HG03571 (cell line): ENCODE data around the gene SNAPC2.
"Not testable (repeated sequence)": the region's sequence is repeated elsewhere in the genome, so short reads cannot be mapped to it uniquely, and the experiment has no call there.

Experiments used
- ATAC-seq: cut with Tn5 transposase; IDR thresholded peaks from one replicate; pipeline ENCODE4 v1.9.1; 2021; ENCODE audit not compliant: unreplicated experiment

The SNAPC2 gene

DNA sequence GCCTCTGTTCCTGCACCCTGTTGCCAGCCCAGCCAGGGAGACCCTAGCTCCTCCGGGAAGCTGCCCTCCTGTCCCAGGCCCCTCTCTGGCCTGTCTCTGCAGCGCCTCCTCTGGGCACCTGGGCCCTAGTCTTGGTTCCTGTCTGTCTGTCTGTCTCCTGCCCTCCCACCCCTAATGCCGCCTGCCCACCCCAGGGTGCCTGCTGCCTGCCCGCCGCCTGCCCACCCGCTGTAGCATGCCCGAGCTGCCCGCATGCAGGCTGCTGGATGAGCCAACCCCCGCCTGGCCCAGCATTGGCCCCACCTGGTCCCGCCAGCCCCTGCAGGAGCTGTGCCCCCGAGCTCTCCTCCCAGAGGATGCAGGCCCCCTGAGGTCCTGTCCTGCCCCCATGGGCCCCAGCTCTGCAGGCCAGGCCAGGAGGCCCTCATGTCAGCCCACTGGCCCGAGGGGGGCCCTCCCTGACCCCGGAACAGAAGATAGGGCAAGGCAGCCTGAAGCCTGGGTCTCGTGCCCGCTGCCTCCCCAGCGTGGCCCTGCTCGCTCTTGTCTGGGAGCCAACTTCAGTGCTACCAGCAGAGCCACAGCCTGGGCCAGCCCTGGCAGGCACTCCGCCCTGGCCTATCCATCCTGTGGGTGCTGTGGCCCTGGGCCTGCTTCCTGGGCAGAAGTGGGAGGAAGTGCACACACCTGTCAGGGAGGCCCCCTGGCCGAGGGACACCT, 11.2 kb upstream of the SNAPC2 start:
- no peak for ATAC-seq

DNA sequence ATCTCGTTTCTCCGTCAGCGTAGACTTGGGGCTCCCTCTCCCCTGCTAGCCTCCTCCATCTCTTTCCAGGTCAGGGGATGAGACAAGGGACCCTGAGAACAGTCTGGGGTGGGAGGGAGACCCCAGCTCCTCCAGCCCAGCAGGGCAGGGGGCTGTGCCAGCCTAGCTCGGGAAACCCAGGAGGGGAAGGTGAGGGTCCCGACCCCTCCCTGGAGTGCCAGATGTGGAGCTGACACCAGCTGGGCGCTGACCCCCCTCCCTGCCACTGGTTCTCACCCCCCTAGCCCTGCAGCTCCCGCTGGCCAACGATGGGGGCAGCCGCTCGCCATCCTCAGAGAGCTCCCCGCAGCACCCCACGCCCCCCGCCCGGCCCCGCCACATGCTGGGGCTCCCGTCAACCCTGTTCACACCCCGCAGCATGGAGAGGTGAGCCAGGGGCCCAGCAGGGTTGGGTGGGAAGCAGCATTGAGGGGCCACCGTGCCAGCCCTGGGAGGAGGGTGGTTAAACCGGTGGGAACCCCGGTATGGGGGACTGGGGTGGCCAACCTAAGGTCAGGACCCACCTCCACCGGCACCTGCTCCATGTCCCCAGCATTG, 10.6 kb upstream of the SNAPC2 start:
- ATAC-seq = no peak

DNA sequence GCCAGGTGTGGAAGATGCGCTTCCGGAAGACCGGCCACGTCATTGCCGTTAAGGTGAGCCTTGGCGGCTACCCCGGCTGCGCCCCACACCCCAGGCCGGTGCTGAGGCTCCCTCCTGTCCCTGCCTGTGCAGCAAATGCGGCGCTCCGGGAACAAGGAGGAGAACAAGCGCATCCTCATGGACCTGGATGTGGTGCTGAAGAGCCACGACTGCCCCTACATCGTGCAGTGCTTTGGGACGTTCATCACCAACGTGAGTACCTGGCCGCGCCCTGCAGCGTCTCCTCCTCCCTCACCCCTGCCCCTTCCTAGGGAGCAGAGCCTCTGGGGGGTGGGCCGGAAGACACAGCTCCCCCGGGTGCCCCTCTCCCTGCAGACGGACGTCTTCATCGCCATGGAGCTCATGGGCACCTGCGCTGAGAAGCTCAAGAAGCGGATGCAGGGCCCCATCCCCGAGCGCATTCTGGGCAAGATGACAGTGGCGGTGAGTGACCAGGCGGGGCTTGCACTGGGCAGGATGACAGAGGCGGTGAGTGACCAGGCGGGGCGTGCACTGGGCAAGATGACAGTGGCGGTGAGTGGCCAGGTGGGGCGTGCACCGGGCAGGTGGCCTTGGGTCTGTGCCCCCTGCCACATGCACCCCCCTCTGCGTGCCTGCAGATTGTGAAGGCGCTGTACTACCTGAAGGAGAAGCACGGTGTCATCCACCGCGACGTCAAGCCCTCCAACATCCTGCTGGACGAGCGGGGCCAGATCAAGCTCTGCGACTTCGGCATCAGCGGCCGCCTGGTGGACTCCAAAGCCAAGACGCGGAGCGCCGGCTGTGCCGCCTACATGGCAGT, 9.6 kb upstream of the SNAPC2 start:
- ATAC-seq = no peak

DNA sequence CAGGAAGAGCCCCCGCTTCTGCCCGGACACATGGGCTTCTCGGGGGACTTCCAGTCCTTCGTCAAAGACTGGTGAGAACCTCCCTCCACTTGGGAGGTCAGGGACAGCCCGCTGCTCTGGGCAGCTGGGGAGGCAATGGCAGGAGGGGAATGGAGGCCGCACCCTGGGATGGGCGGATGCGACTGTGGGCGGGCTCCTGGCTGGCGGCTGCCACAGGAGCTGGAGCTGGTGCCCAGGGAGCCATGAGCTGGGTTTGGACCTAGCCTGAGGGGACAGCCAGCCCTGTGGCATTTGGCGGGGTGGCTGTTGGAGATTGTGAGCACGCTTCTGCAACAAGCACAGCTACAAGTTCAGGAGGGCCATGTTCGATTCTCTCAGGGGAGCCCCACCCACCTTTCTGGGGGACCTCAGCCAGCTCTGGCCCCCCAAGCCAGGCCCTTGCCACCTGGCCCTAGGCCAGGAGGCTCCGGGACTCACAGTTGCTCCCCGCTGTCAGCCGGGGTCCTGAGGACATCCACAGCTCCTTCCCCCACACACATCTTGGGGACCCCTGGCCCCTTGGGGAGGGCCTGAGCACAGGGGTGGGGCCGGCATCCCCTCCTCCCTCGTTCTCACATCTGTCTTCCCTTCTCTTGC, 8.5 kb upstream of the SNAPC2 start:
- ATAC-seq = no peak

DNA sequence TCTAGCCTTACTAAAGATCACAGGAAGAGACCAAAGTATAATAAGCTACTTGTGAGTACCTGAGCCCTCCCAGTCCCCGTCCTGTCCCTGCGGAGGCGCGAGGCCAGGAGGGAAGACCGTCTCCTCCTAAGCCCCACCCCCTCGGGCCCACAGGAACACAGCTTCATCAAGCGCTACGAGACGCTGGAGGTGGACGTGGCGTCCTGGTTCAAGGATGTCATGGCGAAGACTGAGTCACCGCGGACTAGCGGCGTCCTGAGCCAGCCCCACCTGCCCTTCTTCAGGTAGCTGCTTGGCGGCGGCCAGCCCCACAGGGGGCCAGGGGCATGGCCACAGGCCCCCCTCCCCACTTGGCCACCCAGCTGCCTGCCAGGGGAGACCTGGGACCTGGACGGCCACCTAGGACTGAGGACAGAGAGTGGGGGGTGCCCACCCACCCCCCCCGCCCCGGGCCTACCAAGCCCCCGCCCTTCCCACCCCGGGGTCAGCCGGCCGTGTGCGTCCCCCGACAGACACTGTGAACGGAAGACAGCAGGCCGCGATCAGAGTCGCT, 7.9 kb upstream of the SNAPC2 start:
- ATAC-seq = no peak

DNA sequence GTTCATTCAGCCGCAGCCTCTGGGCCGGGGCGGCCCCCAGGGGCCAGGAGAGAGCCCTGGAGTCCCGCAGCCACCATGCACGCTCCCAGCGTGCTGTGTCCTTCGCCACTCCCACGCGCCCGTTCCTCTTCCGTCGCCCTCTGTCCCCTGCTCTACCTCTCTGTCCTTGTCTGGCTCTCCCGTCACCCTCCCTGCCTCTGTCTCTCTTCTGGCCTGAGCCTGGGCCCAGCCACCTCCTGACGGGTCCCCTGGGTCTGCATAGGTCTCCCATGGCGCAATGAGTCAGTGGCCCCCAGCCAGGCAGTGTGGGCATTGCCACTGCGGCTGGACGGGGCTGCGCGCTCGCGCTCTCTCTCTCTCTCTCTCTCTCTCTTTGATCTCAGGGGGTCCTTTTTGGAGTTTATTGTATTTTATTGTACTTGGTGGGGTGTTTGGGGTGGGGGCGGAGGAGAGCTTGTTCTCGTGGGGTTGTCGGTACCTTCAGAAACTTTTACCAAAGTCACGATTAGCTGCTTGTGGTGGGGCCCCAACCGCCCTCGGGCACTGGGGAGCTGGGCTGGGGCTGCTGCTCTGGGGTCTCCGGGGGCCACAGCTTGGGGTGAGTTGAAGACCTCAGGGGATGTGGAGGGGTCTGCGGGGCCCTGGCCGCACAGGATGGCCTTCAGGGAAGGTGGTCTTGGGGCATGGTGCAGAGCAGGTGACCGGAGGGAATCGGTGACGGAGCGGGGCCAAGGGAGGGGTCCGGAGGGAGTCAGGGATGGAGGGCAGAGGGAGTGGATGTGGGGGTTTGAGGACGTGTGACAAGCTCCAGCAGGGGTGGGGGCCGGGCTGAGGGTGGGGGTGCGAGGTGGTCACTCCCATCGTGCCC, 7.2 kb upstream of the SNAPC2 start:
- ATAC-seq = no peak

DNA sequence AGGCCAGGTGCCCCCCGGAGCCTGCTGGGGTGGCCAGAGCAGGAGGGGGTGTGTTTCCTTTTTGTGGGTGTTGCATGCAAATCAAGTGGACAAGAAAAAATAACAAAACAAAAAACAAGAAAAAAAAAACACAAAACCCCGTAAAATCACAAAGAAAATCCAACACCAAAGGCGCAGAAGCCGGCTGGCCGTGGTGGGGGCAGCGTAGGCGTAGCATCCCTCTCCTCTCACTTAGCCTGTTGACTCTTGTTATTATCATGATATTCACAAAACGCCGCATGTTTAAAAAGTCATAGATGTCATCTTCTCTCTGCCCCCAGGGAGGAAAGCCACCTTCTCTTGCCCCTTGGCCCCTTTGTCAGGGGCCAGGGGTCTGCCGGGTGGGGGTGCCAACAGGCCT, 6.5 kb upstream of the SNAPC2 start:
- ATAC-seq = no peak

DNA sequence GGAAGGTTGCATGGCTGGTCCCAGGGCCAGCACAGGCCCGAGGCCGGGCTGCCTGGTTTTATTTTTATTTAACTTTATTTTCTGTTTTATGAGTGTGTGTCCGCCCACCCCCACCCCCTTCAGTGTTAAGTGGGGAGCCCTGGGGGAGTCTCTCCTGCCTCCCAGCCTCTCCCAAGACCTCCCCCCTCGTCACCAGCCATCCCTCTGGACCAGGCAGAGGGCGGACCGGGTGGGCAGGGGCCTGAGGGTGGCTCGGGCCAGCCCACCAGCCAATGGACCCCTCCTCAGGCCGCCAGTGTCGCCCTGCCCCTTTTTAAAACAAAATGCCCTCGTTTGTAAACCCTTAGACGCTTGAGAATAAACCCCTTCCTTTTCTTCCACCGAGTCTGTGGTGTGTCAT, 6.0 kb upstream of the SNAPC2 start:
- ATAC-seq = no peak

DNA sequence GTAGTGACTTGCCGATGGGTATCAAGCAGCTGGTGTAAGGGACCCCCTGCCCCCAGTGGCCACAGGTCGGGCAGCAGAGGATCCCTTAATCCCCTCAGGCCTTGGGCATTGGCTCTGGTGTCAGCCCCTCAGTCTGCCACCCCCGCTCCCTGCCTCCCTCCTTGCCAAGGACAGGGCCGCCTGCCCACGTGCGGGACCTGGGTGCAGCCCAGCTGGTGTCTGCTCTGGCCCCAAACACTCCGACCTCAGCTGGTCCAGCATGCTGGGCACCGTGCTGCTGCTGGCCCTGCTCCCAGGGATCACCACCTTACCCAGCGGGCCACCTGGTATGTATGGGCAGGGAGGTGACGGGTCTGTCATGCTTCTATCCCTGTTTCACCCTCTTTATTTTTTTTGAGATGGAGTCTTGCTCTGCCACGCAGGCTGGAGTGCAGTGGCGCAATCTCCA, 5.5 kb upstream of the SNAPC2 start, which contains the start of gene TGFBR3L:
Gene TGFBR3L, plus strand, starts transcription at position 233 of the 448 bp plus-strand sequence.
- ATAC-seq = no peak

DNA sequence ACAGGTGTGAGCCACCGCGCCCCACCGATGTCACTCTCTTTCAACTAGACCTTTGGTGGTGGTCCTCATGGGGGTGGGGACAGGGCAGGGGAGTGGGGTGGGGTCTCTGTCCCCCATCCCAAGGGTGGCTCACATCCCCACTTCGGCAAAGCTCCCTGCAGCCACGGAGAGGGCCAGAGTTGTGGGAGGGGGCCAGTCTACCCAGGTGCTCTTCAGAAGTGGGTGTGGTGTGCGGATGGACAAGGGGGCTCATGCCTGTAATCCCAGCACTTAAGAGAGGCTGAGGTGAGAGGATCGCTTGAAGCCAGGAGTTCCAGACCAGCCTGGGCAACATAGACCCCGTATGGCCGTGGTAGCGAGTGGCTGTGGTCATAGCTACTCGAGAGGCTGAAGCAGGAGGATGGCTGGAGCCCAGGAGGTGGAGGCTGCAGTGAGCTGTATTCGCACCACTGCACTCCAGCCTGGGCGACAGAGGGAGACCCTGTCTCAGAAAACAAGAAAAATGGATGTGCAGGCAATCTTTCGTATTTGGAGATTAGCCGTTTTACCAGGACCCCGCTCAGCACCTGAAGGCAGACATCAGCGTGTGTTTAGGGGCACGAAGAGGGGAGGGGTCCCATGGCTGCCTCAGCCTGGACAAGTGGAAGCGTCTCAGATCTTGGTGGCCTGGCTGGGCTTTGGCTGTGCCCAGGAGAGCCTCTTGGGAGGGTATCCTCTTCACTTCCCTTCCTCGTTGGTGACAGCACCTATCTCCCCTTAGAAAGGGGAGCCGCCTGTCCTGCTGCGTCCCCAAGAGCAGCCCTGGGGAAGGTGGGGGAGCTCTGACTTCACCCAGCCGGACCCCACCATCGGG, 4.7 kb upstream of the SNAPC2 start:
- no peak for ATAC-seq

DNA sequence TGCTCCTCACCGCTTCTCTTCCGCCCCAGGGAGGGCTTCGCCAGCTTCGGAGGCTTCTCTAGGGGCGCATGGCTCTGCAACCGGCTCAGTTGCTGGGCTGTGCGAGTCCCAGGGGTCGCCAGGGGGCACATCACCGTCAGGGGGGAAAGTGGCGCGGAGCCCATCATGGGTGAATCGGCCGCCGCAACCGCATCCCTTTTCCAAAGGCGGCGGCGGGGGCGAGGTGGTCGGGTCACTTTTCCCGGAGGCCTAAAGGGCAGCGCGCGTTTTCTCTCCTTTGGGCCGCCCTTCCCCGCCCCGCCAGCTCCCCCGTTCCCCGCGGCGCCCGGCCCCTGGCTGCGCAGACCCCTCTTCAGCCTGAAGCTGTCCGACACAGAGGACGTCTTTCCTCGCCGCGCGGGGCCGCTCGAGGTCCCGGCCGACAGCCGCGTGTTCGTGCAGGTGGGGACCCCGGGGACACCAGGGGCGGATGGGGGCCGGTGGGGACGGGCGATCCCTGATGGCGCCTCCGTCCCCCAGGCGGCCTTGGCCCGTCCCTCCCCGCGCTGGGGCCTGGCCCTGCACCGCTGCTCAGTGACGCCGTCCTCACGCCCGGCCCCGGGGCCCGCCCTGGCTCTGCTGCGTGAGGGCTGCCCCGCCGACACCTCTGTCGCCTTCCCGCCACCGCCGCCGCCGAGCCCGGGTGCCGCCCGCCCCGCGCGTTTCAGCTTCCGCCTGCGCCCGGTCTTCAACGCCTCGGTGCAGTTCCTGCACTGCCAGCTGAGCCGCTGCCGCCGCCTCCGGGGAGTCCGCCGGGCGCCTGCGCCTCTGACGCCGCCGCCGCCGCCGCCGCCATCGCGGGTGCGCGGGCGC, 3.8 kb upstream of the SNAPC2 start:
- no peak for ATAC-seq

DNA sequence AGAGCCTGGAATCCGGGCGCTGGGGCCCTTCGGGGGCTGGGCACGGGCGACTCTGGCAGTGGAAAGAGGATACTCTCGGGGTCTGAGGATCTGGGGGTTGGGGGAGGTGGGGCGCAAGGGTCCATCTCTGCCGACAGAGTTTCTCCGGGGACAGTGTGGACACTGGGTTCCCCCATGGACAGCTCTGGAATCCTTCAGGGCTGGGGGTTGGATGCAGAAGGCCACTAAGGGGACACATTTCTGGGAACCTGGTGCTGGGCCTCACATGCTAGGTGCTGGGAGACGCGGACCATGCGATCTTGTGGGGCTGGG, 3.2 kb upstream of the SNAPC2 start:
- ATAC-seq = no peak

DNA sequence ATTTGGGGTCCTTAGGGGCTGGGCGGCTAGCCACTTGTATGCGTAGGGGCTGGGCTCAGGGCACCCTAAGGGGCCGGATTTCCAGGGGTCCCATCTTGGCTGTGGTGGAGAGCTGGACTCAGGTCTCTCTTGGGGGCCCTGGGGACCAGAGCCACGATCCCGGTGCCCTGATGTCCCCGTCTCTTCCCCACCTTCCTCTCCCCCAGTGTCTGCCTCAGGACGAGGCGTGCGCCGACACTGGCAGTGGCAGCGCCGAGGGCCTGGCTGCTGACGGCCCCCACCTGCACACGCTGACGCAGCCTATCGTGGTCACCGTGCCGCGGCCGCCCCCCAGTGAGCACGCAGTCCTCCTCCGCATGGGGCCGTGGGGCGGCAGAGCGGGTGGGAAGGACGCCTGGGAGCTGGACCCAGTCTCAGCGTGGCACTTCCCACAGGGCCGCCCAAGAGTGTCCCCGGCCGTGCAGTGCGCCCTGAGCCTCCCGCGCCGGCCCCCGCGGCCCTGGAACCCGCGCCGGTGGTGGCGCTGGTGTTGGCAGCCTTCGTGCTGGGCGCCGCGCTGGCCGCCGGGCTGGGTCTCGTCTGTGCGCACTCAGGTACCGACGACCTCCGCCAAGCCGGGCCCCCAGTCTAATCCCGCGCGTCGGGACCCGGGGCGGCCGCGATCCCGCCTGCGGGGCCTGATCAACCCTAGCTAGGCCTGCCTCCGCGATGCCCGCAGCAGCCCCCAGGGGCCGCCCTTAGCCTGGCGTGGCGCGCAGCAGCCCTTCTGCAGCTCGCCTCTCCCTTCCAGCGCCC, 2.7 kb upstream of the SNAPC2 start:
- no peak for ATAC-seq

DNA sequence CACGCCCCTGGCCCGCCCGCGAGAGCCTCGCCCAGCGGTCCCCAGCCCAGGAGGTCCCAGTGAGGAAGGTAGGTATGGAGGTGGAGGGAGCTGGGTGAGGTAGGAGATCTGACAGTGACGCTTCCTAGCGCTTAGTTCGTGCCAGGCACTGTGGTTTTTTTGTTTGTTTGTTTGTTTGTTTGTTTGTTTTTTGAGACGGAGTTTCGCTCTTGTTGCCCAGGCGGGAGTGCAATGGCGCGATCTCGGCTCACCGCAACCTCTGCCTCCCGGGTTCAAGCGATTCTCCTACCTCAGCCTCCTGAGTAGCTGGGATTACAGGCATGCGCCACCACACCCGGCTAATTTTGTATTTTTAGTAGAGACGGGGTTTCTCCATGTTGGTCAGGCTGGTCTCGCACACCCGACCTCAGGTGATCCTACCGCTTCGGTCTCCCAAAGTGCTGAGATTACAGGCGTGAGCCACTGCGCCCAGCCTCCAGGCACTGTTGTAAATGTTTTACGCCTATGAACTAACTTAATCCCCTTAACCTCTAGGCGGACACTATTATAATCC, 2.0 kb upstream of the SNAPC2 start:
- ATAC-seq = not testable (repeated sequence)

DNA sequence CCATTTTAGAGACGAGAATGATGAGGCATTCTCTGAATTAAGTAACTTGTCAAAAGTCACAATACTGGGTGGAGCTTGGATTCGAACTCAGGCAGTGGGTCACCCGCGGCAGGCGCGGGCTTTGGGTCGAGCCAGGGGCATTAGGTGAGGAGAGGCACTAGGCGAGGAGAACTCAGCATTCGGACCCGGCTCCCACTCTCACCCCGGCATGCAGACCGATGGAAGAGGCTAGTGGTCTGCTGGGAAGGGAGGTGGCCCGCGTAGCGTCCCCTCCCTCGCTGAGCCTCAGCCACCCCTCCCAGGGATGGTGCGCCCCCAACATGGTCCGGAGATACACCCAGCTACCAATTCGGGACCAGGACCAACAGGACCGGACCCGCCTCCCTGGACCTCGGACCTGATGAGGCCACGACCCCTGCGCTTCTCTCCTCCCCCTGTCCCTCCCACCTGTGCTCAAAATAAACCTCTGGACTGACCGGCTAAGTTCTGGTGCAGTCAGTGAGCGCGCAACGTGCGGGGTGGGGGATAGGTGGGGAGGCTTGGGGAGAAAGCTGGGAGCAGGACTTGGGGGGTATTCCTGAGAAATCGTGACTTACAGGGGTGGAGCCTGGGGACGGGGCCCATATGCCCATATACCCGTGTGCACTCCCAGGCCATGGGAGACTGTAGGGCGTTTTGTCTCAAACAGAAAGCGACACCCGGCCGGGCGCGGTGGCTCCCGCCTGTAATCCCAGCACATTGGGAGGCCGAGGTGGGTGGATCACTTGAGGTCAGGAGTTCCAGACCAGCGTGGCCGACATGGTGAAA, 1.3 kb upstream of the SNAPC2 start:
- ATAC-seq = no peak

DNA sequence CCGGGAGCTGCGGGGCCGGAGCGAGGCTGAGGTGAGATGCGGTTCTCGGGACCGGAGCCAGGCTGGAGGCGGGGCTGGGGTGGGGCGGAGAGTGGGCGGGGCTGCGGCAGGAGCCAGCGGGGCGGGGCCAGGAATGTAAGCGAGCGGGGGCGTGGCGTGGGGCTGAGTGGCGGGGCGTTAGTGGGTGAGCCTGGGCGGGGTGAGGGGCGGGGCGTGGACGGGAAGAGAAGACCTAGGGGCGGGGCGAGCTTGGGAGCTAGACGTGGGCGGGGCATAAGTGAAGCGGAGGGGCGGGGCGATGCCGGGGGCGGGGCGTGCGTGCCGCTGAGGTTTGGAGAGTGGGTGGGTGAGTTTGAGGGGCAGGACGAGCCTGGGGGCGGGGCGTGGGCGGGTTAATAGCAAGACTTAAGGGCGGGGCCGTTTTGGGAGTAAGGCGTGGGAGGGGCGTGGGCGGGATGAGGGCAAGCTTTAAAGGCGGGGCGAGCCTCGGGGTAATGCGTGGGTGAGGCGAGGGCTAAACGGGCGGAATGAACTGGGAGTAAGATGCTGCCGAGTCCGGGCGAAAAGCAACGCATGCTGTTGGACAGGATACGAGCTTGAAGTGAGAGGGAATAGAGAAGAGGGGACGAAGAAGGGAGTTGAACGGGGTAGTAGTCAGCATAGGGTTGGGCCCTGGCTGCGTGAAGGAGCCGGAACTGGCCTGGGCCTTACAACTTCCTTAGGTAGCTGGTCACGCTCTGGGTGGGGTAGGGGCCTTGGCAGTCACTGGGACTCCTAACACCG, 572 bp downstream of the SNAPC2 start:
- peak; percentile 30 for ATAC-seq
